NOMO-1 (cell line): ENCODE results near the gene JAZF1.

ENCODE experiments used
- DNase-seq, 2 experiments: peaks; one replicate each; lab custom pipeline; 2025; ENCODE audit not compliant: unreplicated experiment in 2 of 2; lab: John Stamatoyannopoulos, UW

Gene JAZF1

DNA sequence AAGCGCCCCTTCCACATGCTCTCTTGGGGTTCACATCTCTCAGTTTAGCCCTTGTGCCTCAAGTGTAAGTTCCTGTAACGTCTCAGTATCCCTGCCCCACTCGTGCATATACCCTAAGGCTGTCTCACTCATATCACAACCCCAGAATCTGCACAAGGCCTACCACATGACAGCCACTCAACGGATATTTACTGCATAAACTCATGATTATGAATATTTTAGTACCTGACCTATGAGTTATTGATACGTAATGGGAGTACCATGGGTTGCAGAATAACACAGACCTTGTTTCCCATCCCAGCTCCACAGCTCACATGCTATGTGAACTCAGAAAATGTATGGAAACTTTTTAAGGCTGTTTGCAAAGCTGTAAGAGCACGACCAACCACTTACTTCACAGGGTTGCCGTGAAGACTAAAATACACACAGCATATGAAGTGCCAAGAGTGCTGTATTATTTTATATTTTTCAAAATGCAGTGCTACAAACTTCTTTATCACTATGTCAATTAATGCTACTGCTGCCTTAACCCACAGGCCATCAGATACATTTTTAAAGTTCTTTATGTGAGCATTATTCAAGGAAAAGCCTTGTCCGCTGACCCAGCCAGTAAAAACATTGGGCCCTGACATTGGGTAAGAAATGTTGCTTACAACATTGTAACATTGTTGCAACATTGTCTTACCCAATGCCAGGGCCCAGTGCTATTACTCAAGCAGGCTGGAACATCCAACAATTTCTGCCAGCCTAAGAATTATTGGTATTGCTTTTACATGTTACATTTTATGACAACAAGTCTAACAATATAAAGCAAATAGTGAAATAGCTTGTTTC lies 97.2 kb downstream of the JAZF1 start:
- peak; percentile 80 to 84 for DNase-seq

DNA sequence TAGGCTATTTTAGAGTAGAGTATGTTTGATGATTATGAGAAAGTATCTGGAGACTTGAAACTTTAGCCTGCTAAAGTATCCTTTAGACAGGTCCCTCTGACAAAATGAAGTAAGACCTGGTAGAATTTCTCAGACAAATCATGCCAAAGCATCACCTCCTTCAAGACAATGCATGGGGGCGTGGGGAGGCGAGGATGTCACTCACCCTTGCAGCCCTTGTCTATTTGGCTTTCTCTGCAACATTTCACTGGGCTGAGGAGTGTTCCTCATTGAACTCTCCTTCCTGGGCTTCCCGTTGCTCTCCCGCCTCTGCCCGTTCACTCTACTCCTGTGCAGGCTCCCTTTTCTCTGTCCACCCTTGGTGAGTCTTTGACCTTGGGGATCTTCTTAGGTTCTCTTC lies 98.5 kb downstream of the JAZF1 start:
- no peak for DNase-seq

DNA sequence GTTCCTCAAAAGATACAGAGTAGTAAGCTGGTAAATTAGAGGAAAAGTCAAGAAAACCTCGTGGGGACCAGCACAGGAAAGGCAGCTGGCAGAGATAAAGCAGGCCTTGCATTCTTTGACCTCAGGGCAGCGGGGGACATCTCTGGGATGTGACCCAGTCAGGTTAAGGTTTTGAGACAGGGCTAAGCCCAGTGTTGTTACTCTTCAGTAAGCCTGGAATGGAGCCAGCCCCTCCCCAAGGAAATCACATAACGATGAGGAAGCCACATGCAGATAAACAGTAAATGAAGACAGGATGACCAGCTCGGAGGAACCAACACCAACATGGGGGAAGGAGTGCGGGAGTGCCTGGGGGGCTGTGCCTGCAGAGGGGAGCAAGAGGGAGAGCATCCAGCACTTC lies 99.6 kb downstream of the JAZF1 start:
- no peak for DNase-seq

DNA sequence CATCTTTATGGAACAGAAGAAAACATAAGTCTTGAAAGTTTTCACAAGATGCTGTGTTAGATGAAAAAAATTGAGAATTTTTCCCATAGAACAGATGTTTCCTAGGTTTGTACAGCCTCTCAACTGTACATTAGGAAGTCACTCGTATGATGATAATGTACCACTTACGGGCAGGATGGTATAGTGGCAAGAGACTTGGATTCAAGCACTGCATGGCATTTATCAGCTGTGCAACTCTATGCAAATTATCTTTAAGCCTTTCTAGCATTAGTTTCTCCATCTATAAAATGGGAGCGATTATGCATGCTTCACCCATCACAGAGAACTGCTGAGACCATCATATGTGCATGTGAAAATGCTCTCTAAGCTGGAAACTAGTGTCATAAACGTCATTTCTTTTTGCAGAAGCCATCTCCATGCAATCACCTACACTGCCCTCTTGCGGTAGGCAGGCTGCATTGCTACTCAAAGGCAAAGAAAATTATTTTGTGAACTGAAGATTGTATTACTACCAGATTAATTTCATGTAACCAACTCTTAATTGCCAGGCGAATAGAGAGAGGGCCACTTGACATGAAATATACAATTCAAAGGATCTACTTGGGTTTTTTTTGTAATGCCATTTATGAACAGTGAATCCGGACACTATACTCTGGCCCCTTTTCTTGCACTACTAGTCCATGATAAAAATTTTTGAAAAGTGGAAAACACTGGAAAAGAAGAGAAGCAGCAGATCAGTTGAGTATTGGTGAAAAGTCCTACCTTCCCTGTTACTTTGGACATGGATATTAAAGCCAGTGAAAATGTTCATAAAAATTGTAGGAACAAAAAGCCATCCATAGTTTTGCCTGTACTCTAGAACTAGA lies 102.3 kb downstream of the JAZF1 start:
- DNase-seq = peak; percentile 47 to 67

DNA sequence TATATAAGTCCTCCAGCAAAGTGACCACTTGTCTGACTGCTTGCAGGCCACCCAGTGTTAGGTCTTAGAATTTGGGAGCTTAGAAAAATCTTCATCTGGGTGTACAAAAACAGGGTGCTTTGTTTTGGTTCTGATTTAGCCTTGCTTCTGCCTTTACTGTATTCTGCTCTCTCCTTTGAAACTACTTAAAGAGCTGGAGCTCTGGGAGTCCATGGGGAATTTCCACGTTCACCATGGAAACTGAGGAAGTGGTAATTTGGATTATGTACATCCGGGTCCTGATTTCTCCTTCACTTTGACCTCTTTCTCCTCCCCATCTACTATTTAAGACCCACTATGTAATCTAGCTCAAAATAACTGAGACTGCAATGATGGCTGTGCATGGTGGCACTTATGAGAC lies 103.0 kb downstream of the JAZF1 start:
- no peak for DNase-seq

DNA sequence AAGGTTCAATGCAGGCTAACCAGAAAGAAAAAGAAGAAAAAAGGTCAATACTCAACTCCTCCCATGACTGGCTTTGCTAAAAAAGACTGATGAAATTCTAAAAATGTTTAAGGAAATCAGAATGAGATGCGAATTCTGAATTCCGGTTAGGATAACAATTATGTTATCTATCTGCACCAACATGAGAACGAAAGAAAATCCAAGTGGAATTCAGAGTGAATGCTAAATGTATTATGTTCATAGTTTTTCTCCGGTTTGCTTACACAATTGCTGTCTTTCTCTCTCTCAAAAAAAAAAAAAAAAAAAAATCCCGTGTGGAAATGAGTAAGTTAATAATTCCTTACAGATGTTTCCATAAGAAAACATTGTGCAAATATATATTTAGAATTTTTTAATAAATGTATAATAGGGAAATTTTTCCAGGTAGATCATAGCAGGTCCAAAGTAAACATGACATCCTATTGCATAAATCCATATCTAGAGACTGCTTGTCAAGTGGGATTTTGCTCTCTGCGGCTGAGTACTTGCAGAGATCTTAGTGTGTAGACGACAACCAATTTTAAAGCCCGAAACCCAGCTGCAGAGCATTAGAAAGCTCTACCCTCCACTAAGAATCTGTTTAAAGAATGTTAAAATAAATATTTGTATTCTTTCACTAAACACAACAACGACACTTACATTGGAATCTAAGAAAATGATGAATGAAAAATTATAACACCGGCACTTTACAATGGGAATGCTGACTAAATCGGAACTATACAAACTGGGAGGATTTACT lies 104.0 kb downstream of the JAZF1 start:
- DNase-seq = no peak

DNA sequence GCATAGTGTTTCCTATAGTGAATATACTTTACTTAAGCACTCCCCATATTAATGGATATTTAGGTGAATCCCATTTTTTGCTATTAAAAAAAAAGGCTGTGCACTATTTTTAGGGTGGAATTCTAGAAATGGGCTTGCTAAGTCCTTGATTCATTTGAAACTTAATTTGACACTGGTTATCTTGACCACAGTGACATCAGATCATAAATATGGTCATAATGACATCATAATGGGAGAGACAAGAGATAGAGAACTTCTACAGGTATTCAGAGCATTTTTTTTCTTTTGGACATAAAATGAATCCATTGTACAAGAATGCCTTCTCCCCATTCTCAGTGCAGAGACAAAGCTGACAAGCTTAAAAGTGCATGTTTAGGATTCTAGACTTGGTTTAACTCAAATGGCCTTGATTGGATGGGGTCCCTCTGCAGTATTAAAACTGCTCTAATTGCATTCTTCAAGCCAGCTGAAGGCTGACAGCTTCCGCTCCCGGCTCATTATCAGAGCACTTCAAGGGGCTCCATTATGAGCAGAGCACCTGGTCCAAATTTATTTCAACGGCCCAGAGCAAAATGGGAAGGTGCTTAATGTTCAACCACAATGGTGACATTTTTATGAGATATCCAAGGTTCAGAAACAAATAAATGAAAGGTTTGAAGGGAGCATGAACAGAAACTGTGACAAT lies 104.8 kb downstream of the JAZF1 start:
- DNase-seq = no peak

DNA sequence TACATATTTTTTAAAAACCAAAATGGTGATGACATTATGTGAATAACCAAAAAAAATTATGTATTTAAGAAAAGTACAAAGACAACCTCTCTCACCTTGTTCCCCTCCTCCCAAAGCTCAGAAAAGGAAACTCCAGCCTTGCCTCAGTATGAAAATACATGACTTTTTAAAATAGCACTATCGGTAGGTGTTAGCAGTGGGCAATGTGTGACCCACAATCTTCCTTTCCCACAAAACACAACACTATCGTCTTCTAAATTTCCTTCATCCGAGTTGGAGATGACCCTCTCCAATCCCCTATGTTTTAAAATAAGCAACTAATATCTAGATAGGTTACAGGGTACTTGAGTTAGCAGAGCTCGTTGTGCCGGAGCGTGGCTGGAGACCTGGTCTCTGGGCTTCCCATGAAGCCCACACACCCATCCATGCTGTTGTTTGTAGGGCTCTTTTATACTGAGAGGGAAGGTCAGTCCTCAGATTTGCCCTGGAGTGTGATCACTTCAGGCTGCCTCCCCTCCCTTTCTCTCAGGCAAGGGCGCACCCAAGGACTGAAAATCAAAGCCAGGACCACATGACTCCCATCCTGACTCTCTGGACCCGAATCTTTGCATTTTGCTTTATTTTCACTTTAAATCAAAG lies 107.6 kb downstream of the JAZF1 start:
- DNase-seq = no peak

DNA sequence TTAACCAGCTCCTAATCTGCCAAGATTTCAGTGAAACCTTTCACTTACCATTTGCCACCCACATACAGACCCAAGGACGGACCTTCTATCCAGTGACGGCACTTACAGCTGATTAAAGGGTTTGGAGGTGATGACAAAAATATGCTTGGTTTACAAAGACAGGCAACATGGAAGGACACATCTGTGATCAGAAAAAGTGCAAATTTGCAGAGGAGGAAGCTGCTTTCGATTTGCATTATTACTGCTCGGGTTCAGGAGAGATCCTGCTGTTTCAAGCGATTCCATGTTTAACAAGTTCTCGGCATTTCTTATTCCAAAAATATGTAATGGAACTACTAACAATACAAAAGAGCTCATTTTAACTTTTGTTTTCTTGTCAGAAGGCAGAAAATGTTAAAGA lies 109.0 kb downstream of the JAZF1 start:
- no peak for DNase-seq

DNA sequence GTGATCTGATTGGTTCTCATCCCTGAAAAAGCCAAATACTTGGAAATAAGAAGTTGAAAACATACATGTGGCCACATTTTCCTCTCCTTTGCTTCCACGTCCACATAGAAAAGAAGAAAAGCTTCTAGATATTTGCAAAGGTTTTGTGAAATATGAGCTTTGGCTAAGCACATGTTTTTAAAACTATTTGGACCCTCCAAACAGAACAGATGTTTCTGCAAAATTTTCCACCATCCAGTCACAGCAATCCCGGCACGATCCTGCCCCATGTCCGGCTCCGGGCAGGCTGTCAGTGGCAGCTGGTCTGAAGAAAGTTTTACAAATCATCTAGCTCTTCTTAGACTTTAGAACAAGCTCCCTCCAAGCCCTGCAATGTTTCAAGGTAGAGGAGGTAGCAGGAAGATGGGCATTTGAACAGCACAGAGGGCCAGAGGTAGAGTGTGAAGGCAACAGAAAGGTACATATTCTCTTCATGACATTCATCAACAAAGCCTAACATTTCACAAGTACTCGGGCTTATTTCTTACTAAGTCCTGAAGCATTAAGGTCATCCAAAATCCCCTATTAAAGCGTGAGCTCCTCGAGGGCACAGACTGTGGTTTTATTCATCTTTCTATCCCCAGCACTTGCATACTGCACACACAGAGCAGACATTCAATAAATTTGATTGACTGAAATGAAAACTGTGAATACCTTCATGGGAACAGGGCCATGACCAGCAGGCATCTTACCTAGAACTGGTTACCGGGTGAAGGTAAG lies 110.1 kb downstream of the JAZF1 start:
- no peak for DNase-seq

DNA sequence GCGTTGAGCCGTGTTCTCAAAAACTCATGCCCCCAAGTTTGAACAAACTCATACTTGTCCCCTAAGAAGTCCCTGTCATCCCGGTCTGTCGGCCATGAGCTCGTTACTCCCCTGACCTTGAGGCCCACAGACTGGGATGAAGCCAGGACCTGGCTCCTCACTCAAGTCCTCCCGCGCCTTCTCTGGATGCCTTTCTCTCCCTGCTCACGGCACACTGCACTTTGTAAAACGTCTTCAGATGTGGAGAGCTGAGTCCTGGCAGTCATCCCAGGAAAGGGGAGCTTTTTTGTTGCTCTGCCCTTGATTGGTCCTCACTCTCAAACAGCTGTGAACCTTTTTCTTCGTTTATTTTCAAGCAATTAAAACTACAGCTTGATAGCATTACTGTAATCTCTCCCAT lies 110.8 kb downstream of the JAZF1 start:
- DNase-seq = no peak

DNA sequence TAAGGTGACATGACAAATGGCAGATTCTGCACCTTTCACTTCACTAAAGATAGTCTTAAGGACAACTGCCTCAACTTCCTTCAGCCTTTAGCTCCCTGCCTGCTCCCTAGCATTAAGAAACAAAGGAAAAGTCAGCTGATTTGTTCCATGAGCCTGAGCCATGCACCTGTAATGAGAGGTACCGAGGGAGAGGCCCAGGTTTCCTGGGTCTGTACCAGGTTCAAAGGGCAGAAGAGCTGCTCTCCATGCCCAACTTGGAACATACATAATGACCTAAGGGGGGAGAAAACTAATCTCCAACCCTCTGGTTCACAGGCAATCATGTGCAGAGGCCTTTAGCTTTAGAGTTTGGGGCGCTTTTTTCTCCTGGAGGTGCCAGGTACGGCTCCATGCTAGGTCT lies 111.2 kb downstream of the JAZF1 start:
- DNase-seq = no peak

DNA sequence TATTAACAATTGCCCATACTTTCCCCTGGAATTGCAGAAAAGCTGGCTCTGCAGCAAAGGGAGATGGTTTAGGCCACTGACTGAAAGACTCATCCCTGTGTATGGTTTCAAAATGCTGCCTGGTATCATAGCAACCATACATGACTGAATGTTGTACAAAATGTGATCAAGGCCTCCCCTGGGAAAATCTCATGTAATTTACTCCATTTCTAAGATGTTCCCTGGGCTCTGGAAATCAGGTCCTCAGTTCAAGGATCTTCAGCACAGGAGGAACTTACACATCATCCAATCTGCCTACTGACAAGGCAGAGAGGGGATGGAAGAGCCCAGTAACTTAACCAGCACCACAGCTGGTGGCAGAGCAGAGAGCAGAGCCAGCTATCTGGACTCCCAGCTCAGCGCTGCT lies 111.8 kb downstream of the JAZF1 start:
- DNase-seq = no peak

DNA sequence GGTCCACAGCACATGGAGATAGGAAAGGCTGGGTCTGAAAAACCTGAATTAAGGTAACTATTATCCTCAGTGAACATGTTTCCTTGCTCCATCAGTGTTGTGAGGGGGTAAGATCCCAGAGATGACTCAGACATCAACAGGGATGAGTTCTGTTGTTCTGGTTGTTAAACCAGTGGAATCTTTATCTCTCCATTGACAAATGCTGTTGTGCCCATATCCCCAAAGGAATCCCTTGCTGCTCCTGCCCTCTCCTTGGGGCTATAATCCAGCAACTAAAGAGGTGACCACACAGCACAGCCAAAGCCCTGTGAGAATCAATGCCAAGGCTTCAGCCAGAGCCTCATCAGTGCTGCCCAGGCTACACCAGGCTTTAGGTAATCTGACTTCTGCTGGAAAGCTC lies 113.4 kb downstream of the JAZF1 start:
- DNase-seq = no peak

DNA sequence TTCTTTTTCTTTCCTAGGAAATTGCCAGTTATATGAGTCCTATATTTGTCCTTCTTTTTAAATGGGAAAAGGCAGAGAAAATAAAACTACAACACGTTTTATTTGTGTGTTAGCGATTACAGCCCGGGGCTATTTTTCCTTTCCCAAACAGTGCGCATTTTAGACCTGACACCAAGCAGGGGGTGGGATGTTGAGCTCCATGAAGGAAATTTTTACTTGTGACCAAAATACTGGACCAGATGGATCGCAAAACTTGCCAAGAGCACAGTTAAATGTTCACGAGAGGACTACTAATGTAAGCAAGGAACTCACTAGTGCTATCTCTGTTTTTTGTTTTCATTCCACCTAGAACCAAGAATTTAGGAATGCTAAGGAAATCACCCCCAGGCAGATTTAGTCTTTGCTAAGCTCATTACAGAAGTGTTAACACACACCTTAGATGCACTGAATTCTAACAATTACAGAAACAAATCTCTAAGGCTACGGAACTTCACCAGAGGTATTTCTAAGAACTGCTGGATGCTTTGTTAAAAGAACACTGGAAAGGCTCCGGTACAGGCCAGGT lies 114.8 kb downstream of the JAZF1 start:
- DNase-seq = no peak

DNA sequence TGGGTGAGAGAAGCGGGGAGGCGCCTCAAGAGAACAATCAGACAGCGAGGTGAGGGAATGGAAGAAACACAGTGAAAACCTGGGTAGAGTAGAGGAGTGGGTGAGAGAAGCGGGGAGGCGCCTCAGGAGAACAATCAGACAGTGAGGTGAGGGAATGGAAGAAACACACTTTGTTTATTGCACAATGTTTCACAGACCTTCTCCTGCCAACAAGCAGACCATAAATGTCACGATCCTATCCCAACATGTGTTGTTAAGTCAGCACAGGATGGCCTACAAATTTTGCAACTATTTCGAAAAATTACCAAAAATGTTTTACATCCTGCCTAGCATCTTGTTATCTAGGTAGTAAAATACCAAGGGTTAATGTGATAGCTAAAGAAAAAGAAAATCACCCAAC lies 115.3 kb downstream of the JAZF1 start:
- peak in 1 of 2 experiments; percentile 26 for DNase-seq

DNA sequence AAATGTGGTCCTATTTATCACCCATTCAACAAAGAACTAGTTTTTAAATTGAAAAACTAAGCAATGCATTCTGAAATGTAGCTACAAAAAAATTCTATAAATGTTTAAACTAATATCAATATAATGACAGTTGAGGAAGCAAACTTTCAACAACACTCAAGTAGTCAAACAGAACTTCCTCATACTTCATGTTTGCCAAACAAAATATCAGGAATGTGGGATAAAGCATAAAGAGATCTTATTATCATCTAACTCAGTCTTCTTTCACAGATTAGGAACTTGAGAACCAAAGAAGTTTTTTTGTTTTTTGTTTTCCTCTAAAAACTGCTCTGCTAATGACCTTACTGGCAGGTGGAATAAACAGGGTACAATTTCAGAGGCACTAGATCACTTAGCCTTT lies 116.2 kb downstream of the JAZF1 start:
- DNase-seq = no peak

DNA sequence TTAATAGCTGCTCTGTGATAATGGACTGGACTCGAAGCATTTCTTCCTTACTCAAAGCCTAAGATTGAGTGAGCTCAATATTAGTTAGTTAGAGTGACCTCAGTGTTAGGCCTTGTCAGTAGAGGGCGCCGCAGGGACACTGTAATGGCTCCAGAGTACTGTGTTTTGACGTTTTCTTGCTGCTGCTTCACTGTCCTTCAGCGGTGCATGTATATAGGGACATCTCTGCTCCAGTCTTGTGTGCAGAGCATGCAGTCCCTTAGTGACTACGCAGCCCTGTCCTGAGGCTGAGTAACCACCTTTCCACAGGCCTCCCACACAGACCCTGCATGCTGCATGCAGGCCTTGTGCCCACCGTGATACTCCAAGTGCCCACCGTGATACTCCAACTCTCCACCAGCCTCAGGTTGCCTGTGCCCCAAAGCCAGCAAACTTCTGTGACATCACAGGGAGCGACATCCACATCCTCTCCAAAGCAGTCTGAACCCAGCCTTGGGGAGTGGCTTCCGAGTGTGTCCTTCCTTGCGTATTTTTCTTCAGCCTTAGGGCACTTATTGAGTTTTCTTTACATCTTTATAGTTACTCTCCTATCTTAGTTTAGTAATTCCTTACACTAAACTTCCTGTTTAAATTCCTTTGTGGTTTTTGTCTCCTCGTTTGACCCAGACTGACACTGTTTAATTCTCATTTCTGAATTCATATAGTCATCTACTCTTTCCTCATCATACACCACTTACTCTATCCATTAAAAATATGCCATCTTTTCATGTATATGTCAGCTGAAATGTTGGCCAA lies 118.2 kb downstream of the JAZF1 start:
- DNase-seq = peak; percentile 62 to 85
